ENCODE measurements around the gene GFOD1.

- TF ChIP-seq CTCF (IDR thresholded peaks at IDR 0.05) (no peak), POLR2AphosphoS5 (IDR thresholded peaks at IDR 0.05) (no peak), POLR2A (IDR thresholded peaks at IDR 0.05) (no peak)
These were observed 16.2 kb downstream of the GFOD1 start for GRCh38 chr6:13471184-13471583.
